Measurements from ENCODE around the gene PCDHB1.

- no peak for TF ChIP-seq CTCF (IDR thresholded peaks at IDR 0.05)
- TF ChIP-seq POLR2A (IDR thresholded peaks at IDR 0.05), result no peak
- no peak for TF ChIP-seq POLR2AphosphoS5 (IDR thresholded peaks at IDR 0.05)
- TF ChIP-seq EP300 (IDR thresholded peaks at IDR 0.05), result no peak
These were observed 11.7 kb upstream of the PCDHB1 start for GRCh38 chr5:141039517-141039916.
